Measurements from ENCODE around the gene B3GAT3.

- TF ChIP-seq EZH2 (IDR thresholded peaks at IDR 0.05) (no peak), POLR2AphosphoS5 (IDR thresholded peaks at IDR 0.05; ENCODE audit: borderline replicate concordance, low read depth, low read length) (no peak)
Observed at GRCh38 chr11:62566247-62566646, 55.5 kb downstream of the B3GAT3 start.

Measured in SK-N-MC (cell line).